GM06990 (cell line): ENCODE results near the gene IL12RB2.

ENCODE experiments used
- DNase-seq: peaks from one replicate; pipeline ENCODE4 v3.0.0-alpha.2; 2011; ENCODE audit not compliant: insufficient read length; ENCODE audit errors: extremely low read depth
- H3K27me3 ChIP-seq: replicated peaks from 2 replicates; pipeline ENCODE4 v1.6.0; 2011; ENCODE audit warnings: low read length; ENCODE audit not compliant: control insufficient read depth, insufficient read depth
- H3K36me3 ChIP-seq: 2 replicates; pipeline ENCODE4 v1.5.1; 2011; ENCODE audit warnings: low read length; ENCODE audit not compliant: control insufficient read depth, insufficient read depth
- H3K4me3 ChIP-seq: replicated peaks from 2 replicates; pipeline ENCODE4 v1.5.1; 2011; ENCODE audit warnings: low read depth, mild to moderate bottlenecking, control low read depth, low read length
- CTCF ChIP-seq: IDR thresholded peaks from 2 replicates; pipeline ENCODE4 v1.5.1; 2011; ENCODE audit warnings: low read length, control low read depth, mild to moderate bottlenecking, inconsistent platforms; ENCODE audit not compliant: insufficient read depth, poor library complexity, severe bottlenecking

Gene IL12RB2

GRCh38 chr1:67285780-67286488 lies 21.7 kb upstream of the IL12RB2 start:
- peak; percentile 15 for DNase-seq
- peak; percentile 16 for TF ChIP-seq CTCF
- no peaks in the 10 kb centered on the region; the same call in 1 of the 2 replicates for H3K27me3 ChIP-seq

DNA sequence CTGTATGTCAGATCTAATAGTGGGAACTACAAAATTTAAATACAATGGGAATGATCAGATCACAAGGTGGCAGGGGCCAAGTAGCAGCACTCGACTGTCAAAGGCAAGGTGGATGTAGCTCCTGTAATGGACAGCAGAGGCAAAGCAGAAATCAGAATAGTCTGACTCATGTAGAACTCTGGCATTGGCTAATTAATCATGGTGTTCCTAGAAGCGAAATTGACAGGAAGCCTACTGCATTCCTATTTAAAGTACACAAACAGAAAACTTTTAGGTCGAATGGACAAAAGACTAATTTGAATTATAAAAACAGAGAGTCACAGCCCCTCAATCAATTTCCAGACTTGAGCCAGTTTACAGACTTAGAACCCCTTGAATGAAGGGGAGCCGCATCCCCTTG lies 17.4 kb upstream of the IL12RB2 start:
- DNase-seq: no peak
- no peaks in the 10 kb centered on the region; the same call in 1 of the 2 replicates for H3K27me3 ChIP-seq
- H3K4me3 ChIP-seq: no peak overlapping the region
- no peaks in the 10 kb centered on the region for H3K36me3 ChIP-seq
- TF ChIP-seq CTCF: no peak

More at GRCh38 chr1:67285780-67286488, 21.7 kb upstream of the IL12RB2 start:
- Histone ChIP-seq H3K36me3 (no peaks in the 10 kb centered on the region), H3K4me3 (no peak overlapping the region)

DNA sequence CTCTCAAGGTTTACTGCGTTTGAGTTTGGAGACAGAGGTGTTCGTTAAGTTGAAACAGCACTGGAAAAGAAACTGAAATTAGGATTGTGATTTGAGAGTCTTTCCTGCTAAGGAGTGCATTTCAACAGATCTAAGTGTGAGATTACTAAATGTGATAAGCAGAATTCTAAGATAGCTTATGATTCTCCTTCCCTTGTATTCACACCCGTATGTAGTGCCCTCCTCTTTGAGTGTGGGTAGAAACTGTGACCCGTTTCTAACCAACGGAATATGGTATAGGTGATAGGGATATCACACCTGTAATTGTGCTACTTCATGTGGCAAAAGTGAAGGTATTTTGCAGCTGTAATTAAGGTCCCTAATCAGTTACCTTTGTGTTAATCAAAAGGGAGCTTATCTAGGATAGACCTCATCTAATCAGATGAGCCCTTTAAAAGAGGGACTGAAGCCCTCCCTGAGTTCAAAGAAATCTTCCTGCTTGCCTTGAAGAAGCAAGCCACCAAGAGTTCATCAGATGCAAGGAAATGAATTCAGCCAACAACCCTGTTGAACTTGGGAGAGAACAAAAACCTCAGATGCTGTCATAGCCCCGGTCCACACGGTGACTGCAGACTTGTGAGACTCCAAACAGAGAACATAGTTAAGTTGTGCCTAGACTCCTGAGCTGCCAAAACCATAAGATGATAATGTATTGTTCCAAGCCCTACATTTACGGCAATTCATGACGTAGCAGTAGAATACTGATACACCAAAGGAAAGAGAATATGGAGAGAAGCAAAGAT lies 12.6 kb upstream of the IL12RB2 start:
- Histone ChIP-seq H3K27me3 (no peaks in the 10 kb centered on the region; the same call in 1 of the 2 replicates), H3K4me3 (no peak overlapping the region), H3K36me3 (no peaks in the 10 kb centered on the region)
- no peak for TF ChIP-seq CTCF
- no peak for DNase-seq

GRCh38 chr1:67298762-67299161 lies 8.9 kb upstream of the IL12RB2 start:
- no peaks in the 10 kb centered on the region for H3K27me3 ChIP-seq
- H3K4me3 ChIP-seq: no peak overlapping the region
- no peaks in the 10 kb centered on the region for H3K36me3 ChIP-seq
- no peak for TF ChIP-seq CTCF
- DNase-seq: no peak

DNA sequence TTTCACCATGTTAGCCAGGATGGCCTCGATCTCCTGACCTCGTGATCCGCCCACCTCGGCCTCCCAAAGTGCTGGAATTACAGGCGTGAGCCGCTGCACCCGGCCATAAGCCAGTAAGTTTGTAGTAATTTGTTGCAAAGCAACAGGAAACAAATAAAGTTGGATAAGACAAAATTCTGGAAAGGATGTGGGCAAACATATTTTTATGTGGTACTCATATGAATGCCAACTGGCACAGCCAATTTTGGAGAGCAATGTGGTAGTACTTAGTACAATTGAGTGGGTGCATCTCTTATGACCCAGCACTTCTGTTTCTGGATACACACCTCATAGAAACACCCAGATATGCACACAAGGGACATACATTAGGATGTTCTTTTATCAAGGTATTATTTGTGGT lies 8.4 kb upstream of the IL12RB2 start:
- H3K27me3 ChIP-seq: no peaks in the 10 kb centered on the region
- no peaks in the 10 kb centered on the region for H3K36me3 ChIP-seq
- DNase-seq: no peak
- TF ChIP-seq CTCF: no peak
- H3K4me3 ChIP-seq: no peak overlapping the region
